RWPE1 (cell line): ENCODE measurements around the gene SDCCAG8.

Experiments
- CTCF ChIA-PET: fragments of 350-600 bp; sonication (Branson Sonifier 250); formaldehyde crosslinking; extraction: SDS; loops from one replicate; lab custom pipeline; 2021; lab: Yijun Ruan, JAX
- POLR2A ChIA-PET: fragments of 400-600 bp; formaldehyde crosslinking; extraction: SDS; loops from one replicate; lab custom pipeline; 2020; ENCODE audit warnings: antibody characterized with exemption; ENCODE audit not compliant: low non-redundant PET; lab: Yijun Ruan, JAX
- DNase-seq: peaks from one replicate; pipeline ENCODE4 v3.0.0; 2012; ENCODE audit warnings: low spot score
- H3K27ac ChIP-seq: fragments of 450-650 bp; 2 replicates; pipeline ENCODE4 v1.5.1; 2017
- TF ChIP-seq, protein P1 (sequence below): fragments of 450-650 bp; conservative IDR thresholded peaks from 2 replicates; pipeline ENCODE4 v1.5.1; 2017; ENCODE audit warnings: low read depth, mild to moderate bottlenecking

SDCCAG8 gene

DNA sequence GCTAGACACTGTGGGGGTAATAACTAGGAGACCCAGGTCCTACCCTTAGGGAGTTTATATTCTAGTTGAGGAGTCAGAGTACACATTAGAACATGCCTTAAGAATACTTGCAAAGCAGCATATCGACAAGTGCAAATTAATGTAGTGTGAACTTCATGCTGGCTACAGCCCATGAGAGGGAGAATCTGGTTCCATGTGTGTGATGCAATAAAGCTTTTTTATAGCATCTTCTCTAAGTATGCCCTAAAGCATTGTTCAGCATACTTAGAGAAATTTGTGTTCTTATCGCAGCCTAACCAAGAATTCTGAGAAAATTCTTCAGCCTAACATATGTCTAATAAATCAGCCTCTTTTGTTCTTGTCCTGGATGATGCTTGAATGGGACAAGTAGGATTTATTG is 95.5 kb downstream of the SDCCAG8 start:
- ChIA-PET POLR2A (no interaction called here), CTCF (no interaction called here)
- no peak for DNase-seq
- TF ChIP-seq, protein P1, sequence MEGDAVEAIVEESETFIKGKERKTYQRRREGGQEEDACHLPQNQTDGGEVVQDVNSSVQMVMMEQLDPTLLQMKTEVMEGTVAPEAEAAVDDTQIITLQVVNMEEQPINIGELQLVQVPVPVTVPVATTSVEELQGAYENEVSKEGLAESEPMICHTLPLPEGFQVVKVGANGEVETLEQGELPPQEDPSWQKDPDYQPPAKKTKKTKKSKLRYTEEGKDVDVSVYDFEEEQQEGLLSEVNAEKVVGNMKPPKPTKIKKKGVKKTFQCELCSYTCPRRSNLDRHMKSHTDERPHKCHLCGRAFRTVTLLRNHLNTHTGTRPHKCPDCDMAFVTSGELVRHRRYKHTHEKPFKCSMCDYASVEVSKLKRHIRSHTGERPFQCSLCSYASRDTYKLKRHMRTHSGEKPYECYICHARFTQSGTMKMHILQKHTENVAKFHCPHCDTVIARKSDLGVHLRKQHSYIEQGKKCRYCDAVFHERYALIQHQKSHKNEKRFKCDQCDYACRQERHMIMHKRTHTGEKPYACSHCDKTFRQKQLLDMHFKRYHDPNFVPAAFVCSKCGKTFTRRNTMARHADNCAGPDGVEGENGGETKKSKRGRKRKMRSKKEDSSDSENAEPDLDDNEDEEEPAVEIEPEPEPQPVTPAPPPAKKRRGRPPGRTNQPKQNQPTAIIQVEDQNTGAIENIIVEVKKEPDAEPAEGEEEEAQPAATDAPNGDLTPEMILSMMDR = no peak
- H3K27ac ChIP-seq = no peak overlapping the region

DNA sequence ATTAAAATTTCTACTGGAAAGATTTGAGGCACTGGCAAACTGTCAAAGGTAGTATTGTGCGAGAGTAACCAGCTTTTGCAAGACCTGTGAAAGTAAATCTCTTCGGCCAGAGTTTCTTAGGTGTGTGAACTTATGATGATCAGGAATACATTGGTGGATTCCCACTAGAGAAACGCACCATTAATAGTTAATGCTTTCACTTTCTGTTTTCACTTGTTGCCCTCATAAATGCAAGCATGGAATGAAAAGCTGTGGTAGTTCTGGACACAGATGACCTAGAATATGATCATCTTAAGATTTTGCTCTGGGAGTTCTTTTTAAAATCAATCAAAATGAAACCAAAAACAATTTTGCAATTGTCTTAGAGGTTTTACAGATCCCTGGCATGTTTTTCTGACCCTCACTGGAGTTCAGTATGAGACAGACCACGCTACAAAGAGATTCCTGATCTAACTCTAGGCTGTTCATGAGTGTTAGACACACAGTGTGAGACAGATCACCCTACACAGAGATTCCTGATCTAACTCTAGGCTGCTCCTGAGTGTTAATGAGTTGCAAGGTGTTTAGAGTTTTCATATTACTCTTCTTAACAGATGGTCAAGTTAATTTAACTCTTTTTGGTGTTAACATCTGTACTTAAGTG is 98.8 kb downstream of the SDCCAG8 start:
- H3K27ac ChIP-seq = no peak overlapping the region
- DNase-seq = no peak
- POLR2A ChIA-PET = no interaction called here

DNA sequence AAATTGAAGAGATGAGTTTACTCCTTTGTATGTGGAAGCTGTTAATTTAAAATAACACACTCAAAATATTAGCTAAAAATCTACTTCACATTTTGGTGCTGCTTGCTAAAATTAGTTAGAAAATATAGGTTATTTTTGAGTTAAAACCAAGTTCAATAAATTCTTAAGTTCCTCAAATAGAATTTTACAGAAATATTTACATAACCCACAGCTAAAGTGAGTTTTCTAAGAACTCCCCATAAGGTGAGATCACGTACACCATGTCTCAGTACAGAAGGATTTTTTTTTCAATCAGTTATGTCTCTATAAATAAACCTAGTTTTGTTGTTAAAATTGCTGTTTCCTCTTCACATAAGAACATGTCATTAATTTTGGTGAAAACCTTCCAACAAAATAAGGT is 108.0 kb downstream of the SDCCAG8 start:
- no peak for DNase-seq
- TF ChIP-seq, protein P1 = no peak
- ChIA-PET POLR2A (interaction anchor here (0.7 kb wide), 1 partner anchor 658 kb away, joined by 3 read pairs; no protein-coding TSS in a partner anchor), CTCF (interaction anchor here (0.7 kb wide), 1 partner anchor 20 kb away, joined by 3 read pairs; no protein-coding TSS in a partner anchor)
- H3K27ac ChIP-seq = no peak overlapping the region

More for the DNA sequence above, 98.8 kb downstream of the SDCCAG8 start:
- CTCF ChIA-PET = no interaction called here
- TF ChIP-seq, protein P1 = no peak

GRCh38 chr1:243364330-243364729 is 108.5 kb downstream of the SDCCAG8 start:
- POLR2A ChIA-PET = no interaction called here
- no peak overlapping the region for H3K27ac ChIP-seq
- TF ChIP-seq, protein P1 = no peak
- CTCF ChIA-PET = interaction anchor here (0.7 kb wide), 1 partner anchor 20 kb away, joined by 3 read pairs; no protein-coding TSS in a partner anchor
- no peak for DNase-seq

DNA sequence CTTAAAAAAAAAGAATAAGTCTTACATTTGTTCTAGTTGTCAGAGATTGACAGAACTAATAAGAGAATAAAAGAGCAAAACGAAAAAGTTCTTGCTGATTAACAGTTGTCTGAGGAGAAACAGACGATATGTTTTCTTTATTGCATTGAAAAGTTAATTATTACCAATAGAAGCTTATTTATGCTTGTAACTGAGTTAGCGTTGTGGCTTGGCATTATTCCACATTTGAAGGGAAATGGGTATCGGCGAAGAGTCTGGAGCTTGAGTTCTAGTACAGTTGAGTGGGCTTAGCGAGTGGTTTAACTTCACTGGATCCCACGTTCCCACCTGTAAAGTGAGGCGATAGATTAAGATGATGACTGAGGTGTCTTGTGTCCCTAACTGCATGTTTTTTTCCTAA is 109.0 kb downstream of the SDCCAG8 start:
- ChIA-PET CTCF (interaction anchor here (0.6 kb wide), 1 partner anchor 222 kb away, joined by 6 read pairs; no protein-coding TSS in a partner anchor), POLR2A (no interaction called here)
- TF ChIP-seq, protein P1 = no peak
- DNase-seq = no peak
- no peak overlapping the region for H3K27ac ChIP-seq

DNA sequence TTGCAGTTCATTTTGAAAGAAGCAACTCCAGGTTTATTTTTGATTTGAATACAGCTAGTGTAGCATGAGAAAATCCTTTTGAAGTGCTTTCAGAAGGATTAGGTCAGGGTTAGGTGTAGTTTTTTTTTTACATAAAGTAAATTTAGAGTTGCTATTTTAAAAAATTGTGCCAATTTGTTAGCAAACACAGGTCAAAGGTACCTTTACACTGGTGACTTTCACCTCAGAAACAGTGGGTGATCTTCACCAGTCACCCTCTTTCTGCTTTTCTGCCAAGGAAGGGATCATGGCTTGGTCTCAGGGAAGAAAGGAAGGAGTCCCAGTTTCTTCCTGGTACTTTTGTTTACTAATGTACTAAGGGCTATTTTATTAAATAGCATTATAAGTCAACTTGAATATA is 111.5 kb downstream of the SDCCAG8 start:
- H3K27ac ChIP-seq = no peak overlapping the region
- POLR2A ChIA-PET = no interaction called here
- TF ChIP-seq, protein P1 = no peak
- CTCF ChIA-PET = no interaction called here
- DNase-seq = no peak
